ENCODE measurements around the gene KRT2. TPM values are rescaled to one million over a fixed set of nuclear protein-coding genes. Genes with fewer than 3 reads are reported as not detected.
"Not testable (repeated sequence)": the region's sequence is repeated elsewhere in the genome, so short reads cannot be mapped to it uniquely, and the experiment has no call there.

Gene KRT2
- total RNA-seq, 4 donors from 2014 or later = 1.3 TPM; not detected in 3

- Histone ChIP-seq H3K27me3 (no peaks in the 10 kb centered on the region), H3K36me3 (no peaks in the 10 kb centered on the region), H3K4me1 (no peaks in the 10 kb centered on the region), H3K4me3 (replicated peaks in 1 of 3) (no peak overlapping the region), H3K27ac (no peak overlapping the region), H3K9me3 (no peaks in the 10 kb centered on the region)
- no peak for DNase-seq
- intact Hi-C loops (cut with DNase I) = no loop called here
- TF ChIP-seq CTCF (IDR thresholded peaks at IDR 0.05) = no peak
- TF ChIP-seq POLR2A (IDR thresholded peaks at IDR 0.05) = no peak
- WGBS, 2 donors = 51 to 74% methylated on average over 2 of the region's 2 CpGs
Measured at GRCh38 chr12:52672321-52672933, 20.4 kb upstream of the KRT2 start.

- DNase-seq = no peak
- intact Hi-C loops (cut with DNase I) = no loop called here
- Histone ChIP-seq H3K9me3 (no peaks in the 10 kb centered on the region), H3K4me3 (replicated peaks in 1 of 3) (no peak overlapping the region), H3K27ac (no peak overlapping the region), H3K36me3 (no peaks in the 10 kb centered on the region), H3K4me1 (no peaks in the 10 kb centered on the region), H3K27me3 (no peaks in the 10 kb centered on the region)
- TF ChIP-seq POLR2A (IDR thresholded peaks at IDR 0.05) (no peak), CTCF (IDR thresholded peaks at IDR 0.05) (no peak)
- WGBS, 2 donors = 90 to 94% methylated on average over 3 of the region's 3 CpGs
Measured at GRCh38 chr12:52670961-52671360, 18.9 kb upstream of the KRT2 start.

- no peak for DNase-seq
- TF ChIP-seq CTCF (IDR thresholded peaks at IDR 0.05) = no peak
- TF ChIP-seq POLR2A (IDR thresholded peaks at IDR 0.05) = no peak
- no peaks in the 10 kb centered on the region for H3K36me3 ChIP-seq
- no peak overlapping the region for H3K27ac ChIP-seq
- H3K4me3 ChIP-seq (replicated peaks in 1 of 3) = no peak overlapping the region
- no peaks in the 10 kb centered on the region for H3K27me3 ChIP-seq
- WGBS, 2 donors = 80 to 87% methylated on average over 4 of the region's 4 CpGs
- intact Hi-C loops (cut with DNase I) = no loop called here
- no peaks in the 10 kb centered on the region for H3K9me3 ChIP-seq
- H3K4me1 ChIP-seq = no peaks in the 10 kb centered on the region
Measured at GRCh38 chr12:52670506-52670905, 18.5 kb upstream of the KRT2 start.

GRCh38 chr12:52669941-52670340 lies 17.9 kb upstream of the KRT2 start:
- H3K4me3 ChIP-seq (replicated peaks in 1 of 3); H3K27ac ChIP-seq; H3K36me3 ChIP-seq; H3K27me3 ChIP-seq; DNase-seq; H3K9me3 ChIP-seq; intact Hi-C loops (cut with DNase I); H3K4me1 ChIP-seq: not testable (repeated sequence)
- WGBS, 2 donors = 93% methylated on average over 3 of the region's 3 CpGs

GRCh38 chr12:52669426-52669825 lies 17.4 kb upstream of the KRT2 start:
- DNase-seq = no peak
- Histone ChIP-seq H3K27me3 (no peaks in the 10 kb centered on the region), H3K27ac (no peak overlapping the region), H3K4me3 (replicated peaks in 1 of 3) (no peak overlapping the region), H3K4me1 (no peaks in the 10 kb centered on the region), H3K36me3 (no peaks in the 10 kb centered on the region), H3K9me3 (no peaks in the 10 kb centered on the region)
- TF ChIP-seq CTCF (IDR thresholded peaks at IDR 0.05) = no peak
- no peak for TF ChIP-seq POLR2A (IDR thresholded peaks at IDR 0.05)
- intact Hi-C loops (cut with DNase I) = no loop called here

- no peak overlapping the region for H3K27ac ChIP-seq
- TF ChIP-seq POLR2A (IDR thresholded peaks at IDR 0.05) (no peak), CTCF (IDR thresholded peaks at IDR 0.05) (no peak)
- intact Hi-C loops (cut with DNase I) = no loop called here
- H3K4me1 ChIP-seq = no peaks in the 10 kb centered on the region
- H3K36me3 ChIP-seq = no peaks in the 10 kb centered on the region
- no peak for DNase-seq
- WGBS, 2 donors = 89 to 92% methylated on average over 7 of the region's 7 CpGs
- no peaks in the 10 kb centered on the region for H3K27me3 ChIP-seq
- H3K9me3 ChIP-seq = no peaks in the 10 kb centered on the region
- no peak overlapping the region for H3K4me3 ChIP-seq (replicated peaks in 1 of 3)
Measured at GRCh38 chr12:52667931-52668330, 15.9 kb upstream of the KRT2 start.

Data from thyroid gland (tissue), 4 donors.